Neural crest cell (in vitro differentiated cells): ENCODE data around the gene ERMP1. TPM values are rescaled to one million over a fixed set of nuclear protein-coding genes. Genes with fewer than 3 reads are reported as not detected.
A peak's percentile ranks its signal among the peaks of the same experiment; 100 is the strongest.
"Not testable (repeated sequence)": the region's sequence is repeated elsewhere in the genome, so short reads cannot be mapped to it uniquely, and the experiment has no call there.

Experiments used
- DNase-seq: peaks from one replicate; pipeline ENCODE4 v3.0.0; 2021; ENCODE audit warnings: low read depth, mixed read lengths, low spot score
- H3K27ac Mint-ChIP-seq: one replicate; pipeline ENCODE4 v1.8.0; 2021; ENCODE audit warnings: mild to moderate bottlenecking, mixed read lengths; ENCODE audit not compliant: unreplicated experiment
- H3K27me3 Mint-ChIP-seq: 2 replicates; pipeline ENCODE4 v1.8.0; 2021; ENCODE audit warnings: low read depth, mild to moderate bottlenecking, mixed read lengths
- H3K36me3 Mint-ChIP-seq: 2 replicates; pipeline ENCODE4 v1.8.0; 2021; ENCODE audit warnings: low read depth, mild to moderate bottlenecking, mixed read lengths
- H3K4me1 Mint-ChIP-seq: 2 replicates; pipeline ENCODE4 v1.8.0; 2021; ENCODE audit warnings: mixed read lengths
- H3K4me3 Mint-ChIP-seq: one replicate; pipeline ENCODE4 v1.8.0; 2021; ENCODE audit warnings: mild to moderate bottlenecking, mixed read lengths
- H3K9me3 Mint-ChIP-seq: 2 replicates; pipeline ENCODE4 v1.8.0; 2021; ENCODE audit warnings: mixed read lengths
- CTCF ChIP-seq: fragments of 200-600 bp; sonication (generic); conservative IDR thresholded peaks from 2 replicates; pipeline ENCODE4 v1.5.0; 2021; ENCODE audit warnings: antibody characterized with exemption, mild to moderate bottlenecking
- long read RNA-seq: library from polyadenylated mRNA; unstranded; transcript quantifications from one replicate; pipeline ENCODE4 v2.0.0, GENCODE V29; 2020
- total RNA-seq: library from RNA; stranded (reverse); gene quantifications from 2 replicates; pipeline ENCODE4 v1.2.1, GENCODE V29; 2021

ERMP1 gene
- total RNA-seq = 5.9 and 6.7 TPM in 2 replicates
- long read RNA-seq = 0 reads

GRCh38 chr9:5832538-5833529, at the start of gene ERMP1:
TSS of gene ERMP1 (minus strand) at chr9:5833117. CDS start at chr9:5833027, 90 bp downstream.
- Mint-ChIP-seq H3K4me3 (peak within 1 kb of the TSS; percentile 87), H3K4me1 (peaks cover 18% of the 10 kb centered on the region), H3K27me3 (peaks cover 18% of the 10 kb centered on the region), H3K36me3 (no peaks in the 10 kb centered on the region), H3K9me3 (no peaks in the 10 kb centered on the region), H3K27ac (no peak within 1 kb of the TSS)
- DNase-seq = peak; percentile 92
- TF ChIP-seq CTCF = peak; percentile 95

GRCh38 chr9:5882244-5883012, 49.5 kb upstream of the ERMP1 start:
- not testable (repeated sequence) for H3K4me3 Mint-ChIP-seq, H3K9me3 Mint-ChIP-seq

GRCh38 chr9:5879419-5880181, 46.7 kb upstream of the ERMP1 start:
- no peak overlapping the region for H3K27ac Mint-ChIP-seq
- H3K4me1 Mint-ChIP-seq = no peaks in the 10 kb centered on the region
- no peaks in the 10 kb centered on the region for H3K9me3 Mint-ChIP-seq

More at GRCh38 chr9:5882244-5883012, 49.5 kb upstream of the ERMP1 start:
- not testable (repeated sequence) for DNase-seq, H3K27me3 Mint-ChIP-seq, H3K27ac Mint-ChIP-seq, H3K36me3 Mint-ChIP-seq, H3K4me1 Mint-ChIP-seq

GRCh38 chr9:5876711-5877110, 43.8 kb upstream of the ERMP1 start:
- H3K27me3 Mint-ChIP-seq = no peaks in the 10 kb centered on the region
- H3K4me3 Mint-ChIP-seq = no peak overlapping the region
- no peak overlapping the region for H3K27ac Mint-ChIP-seq
- H3K9me3 Mint-ChIP-seq = no peaks in the 10 kb centered on the region
- no peak for TF ChIP-seq CTCF
- no peaks in the 10 kb centered on the region for H3K36me3 Mint-ChIP-seq
- DNase-seq = no peak
- H3K4me1 Mint-ChIP-seq = no peaks in the 10 kb centered on the region

More at GRCh38 chr9:5879419-5880181, 46.7 kb upstream of the ERMP1 start:
- TF ChIP-seq CTCF = no peak
- no peak for DNase-seq
- Mint-ChIP-seq H3K36me3 (no peaks in the 10 kb centered on the region), H3K4me3 (no peak overlapping the region), H3K27me3 (no peaks in the 10 kb centered on the region)

- Mint-ChIP-seq H3K27me3 (no peaks in the 10 kb centered on the region), H3K27ac (no peak overlapping the region), H3K9me3 (no peaks in the 10 kb centered on the region), H3K36me3 (no peaks in the 10 kb centered on the region), H3K4me3 (no peak overlapping the region), H3K4me1 (no peaks in the 10 kb centered on the region)
- no peak for TF ChIP-seq CTCF
- no peak for DNase-seq
These were observed 43.1 kb upstream of the ERMP1 start for GRCh38 chr9:5876026-5876425.
